Lower leg skin (tissue), 3 donors: ENCODE measurements around the gene ARHGEF1.

Source experiments
- POLR2A ChIP-seq, 2 donors: fragments of 450-650 bp; IDR thresholded peaks; one replicate each; pipeline ENCODE4 v1.6.1; 2016 to 2017; ENCODE audit warnings: antibody characterized with exemption in 2 of 2, mild to moderate bottlenecking in 1 of 2, moderate library complexity in 1 of 2
- TF ChIP-seq, protein P1 (sequence below), 3 donors: fragments of 450-650 bp; IDR thresholded peaks; one replicate each; pipeline ENCODE4 v1.5.1; 2016; ENCODE audit warnings: antibody characterized with exemption in 3 of 3, mild to moderate bottlenecking in 3 of 3, moderate library complexity in 2 of 3

DNA sequence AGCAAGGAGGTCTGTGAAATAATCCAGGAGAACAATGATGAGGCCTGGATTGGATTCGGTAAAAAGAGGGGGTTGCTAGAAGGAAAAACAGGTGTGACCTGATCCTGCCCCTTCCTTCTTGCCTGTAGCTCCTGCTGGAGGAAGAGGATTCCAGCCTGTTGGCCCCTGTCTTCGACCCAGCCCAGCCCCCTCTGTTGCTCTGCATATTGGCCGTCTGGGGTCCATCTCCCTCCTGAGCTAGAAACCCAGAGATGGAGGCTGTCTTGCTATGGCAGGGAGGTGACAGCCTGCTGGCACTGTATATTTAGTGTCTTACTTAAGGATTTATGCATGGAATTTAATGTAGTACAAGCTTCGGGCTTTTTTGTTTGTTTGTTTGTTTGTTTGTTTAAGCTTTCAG is 31.5 kb upstream of the ARHGEF1 start:
- TF ChIP-seq, protein P1, sequence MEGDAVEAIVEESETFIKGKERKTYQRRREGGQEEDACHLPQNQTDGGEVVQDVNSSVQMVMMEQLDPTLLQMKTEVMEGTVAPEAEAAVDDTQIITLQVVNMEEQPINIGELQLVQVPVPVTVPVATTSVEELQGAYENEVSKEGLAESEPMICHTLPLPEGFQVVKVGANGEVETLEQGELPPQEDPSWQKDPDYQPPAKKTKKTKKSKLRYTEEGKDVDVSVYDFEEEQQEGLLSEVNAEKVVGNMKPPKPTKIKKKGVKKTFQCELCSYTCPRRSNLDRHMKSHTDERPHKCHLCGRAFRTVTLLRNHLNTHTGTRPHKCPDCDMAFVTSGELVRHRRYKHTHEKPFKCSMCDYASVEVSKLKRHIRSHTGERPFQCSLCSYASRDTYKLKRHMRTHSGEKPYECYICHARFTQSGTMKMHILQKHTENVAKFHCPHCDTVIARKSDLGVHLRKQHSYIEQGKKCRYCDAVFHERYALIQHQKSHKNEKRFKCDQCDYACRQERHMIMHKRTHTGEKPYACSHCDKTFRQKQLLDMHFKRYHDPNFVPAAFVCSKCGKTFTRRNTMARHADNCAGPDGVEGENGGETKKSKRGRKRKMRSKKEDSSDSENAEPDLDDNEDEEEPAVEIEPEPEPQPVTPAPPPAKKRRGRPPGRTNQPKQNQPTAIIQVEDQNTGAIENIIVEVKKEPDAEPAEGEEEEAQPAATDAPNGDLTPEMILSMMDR (IDR thresholded peaks at IDR 0.05) = no peak
- TF ChIP-seq POLR2A (IDR thresholded peaks at IDR 0.05) = no peak
